CD14-positive monocyte (primary cell): ENCODE results near the gene ZFP57. TPM values are rescaled to one million over a fixed set of nuclear protein-coding genes. Genes with fewer than 3 reads are reported as not detected.

Source experiments
- DNase-seq, 3 donors: peaks; one replicate each; pipeline ENCODE4 v3.0.0-alpha.2; 2011 to 2022
- H2AFZ ChIP-seq: 2 replicates; pipeline ENCODE4 v1.6.0; 2012; ENCODE audit warnings: mild to moderate bottlenecking, low read depth, low read length, inconsistent platforms; ENCODE audit not compliant: insufficient read depth, poor library complexity, severe bottlenecking
- H3K27ac ChIP-seq, 2 donors: 1 replicate in 1 of 2; 2 replicates in 1 of 2; pipeline ENCODE4 v1.5.1; 2012 to 2013; ENCODE audit warnings: low read length in 2 of 2, control low read depth in 1 of 2, inconsistent platforms in 1 of 2, low read depth in 1 of 2, mild to moderate bottlenecking in 1 of 2
- H3K27me3 ChIP-seq, 2 donors: one replicate each; pipeline versions ENCODE4 v1.6.0 to v1.6.1; 2011 to 2013; ENCODE audit warnings: low read length in 2 of 2; ENCODE audit not compliant: control insufficient read depth in 2 of 2, insufficient read depth in 2 of 2
- H3K36me3 ChIP-seq, 2 donors: replicated peaks in 1 of 2; 1 replicate in 1 of 2; 2 replicates in 1 of 2; pipeline versions ENCODE4 v1.5.1 to v1.6.1; 2012 to 2013; ENCODE audit warnings: low read length in 2 of 2, control low read depth in 1 of 2, inconsistent platforms in 1 of 2, mild to moderate bottlenecking in 1 of 2; ENCODE audit not compliant: insufficient read depth in 2 of 2, control insufficient read depth in 1 of 2
- H3K4me1 ChIP-seq, 2 donors: 1 replicate in 1 of 2; 2 replicates in 1 of 2; pipeline versions ENCODE4 v1.5.1 to v1.6.1; 2012 to 2013; ENCODE audit warnings: low read length in 2 of 2, control low read depth in 1 of 2, inconsistent platforms in 1 of 2, mild to moderate bottlenecking in 1 of 2, moderate library complexity in 1 of 2; ENCODE audit not compliant: insufficient read depth in 2 of 2, control insufficient read depth in 1 of 2
- H3K4me2 ChIP-seq: replicated peaks from 2 replicates; pipeline ENCODE3; 2012; ENCODE audit warnings: low read length, moderate library complexity, mild to moderate bottlenecking; ENCODE audit not compliant: poor library complexity, severe bottlenecking; ENCODE audit errors: extremely low read depth
- H3K4me3 ChIP-seq, 3 experiments: fragments of 200-600 bp in 1 of 3; sonication (generic) in 1 of 3; replicated peaks in 1 of 3; 1 replicate in 2 of 3; 2 replicates in 1 of 3; pipeline ENCODE4 v1.5.1; 2011 to 2013; ENCODE audit warnings: low read length in 3 of 3, mild to moderate bottlenecking in 3 of 3, control low read depth in 2 of 3, low read depth in 2 of 3, inconsistent platforms in 1 of 3, moderate library complexity in 1 of 3
- H3K79me2 ChIP-seq: 2 replicates; pipeline ENCODE4 v1.6.0; 2012; ENCODE audit warnings: mild to moderate bottlenecking, control low read depth, inconsistent platforms, low read length, moderate library complexity; ENCODE audit not compliant: insufficient read depth
- H3K9ac ChIP-seq: 2 replicates; pipeline ENCODE4 v1.6.0; 2017; ENCODE audit warnings: low read length, mild to moderate bottlenecking; ENCODE audit not compliant: insufficient read depth, poor library complexity, severe bottlenecking
- H3K9me3 ChIP-seq, 2 donors: replicated peaks in 1 of 2; 1 replicate in 1 of 2; 2 replicates in 1 of 2; pipeline versions ENCODE4 v1.5.1 to v1.6.1; 2012 to 2013; ENCODE audit warnings: low read length in 2 of 2, control low read depth in 1 of 2; ENCODE audit not compliant: control insufficient read depth in 1 of 2, insufficient read depth in 1 of 2
- H4K20me1 ChIP-seq: 2 replicates; pipeline ENCODE4 v1.6.0; 2012; ENCODE audit warnings: mild to moderate bottlenecking, low read length, control low read depth, moderate library complexity; ENCODE audit not compliant: insufficient read depth
- H3K27ac Mint-ChIP-seq, 7 donors: one replicate each; pipeline ENCODE4 v1.8.0; 2020; ENCODE audit warnings: mild to moderate bottlenecking in 7 of 7, mixed read lengths in 7 of 7, moderate library complexity in 6 of 7, inconsistent platforms in 2 of 7
- H3K27me3 Mint-ChIP-seq, 3 donors: one replicate each; pipeline ENCODE4 v1.8.0; 2021 to 2022; ENCODE audit warnings: low read depth in 3 of 3, mild to moderate bottlenecking in 3 of 3, mixed read lengths in 3 of 3, moderate library complexity in 3 of 3, inconsistent platforms in 1 of 3
- H3K36me3 Mint-ChIP-seq, 2 donors: one replicate each; pipeline ENCODE4 v1.8.0; 2020; ENCODE audit warnings: mixed read lengths in 2 of 2, inconsistent platforms in 1 of 2, mild to moderate bottlenecking in 1 of 2
- H3K4me1 Mint-ChIP-seq: one replicate; pipeline ENCODE4 v1.8.0; 2020; ENCODE audit warnings: mild to moderate bottlenecking, mixed read lengths
- H3K4me3 Mint-ChIP-seq, 2 donors: one replicate each; pipeline ENCODE4 v1.8.0; 2020; ENCODE audit warnings: mild to moderate bottlenecking in 2 of 2, mixed read lengths in 2 of 2, moderate library complexity in 1 of 2
- H3K9me3 Mint-ChIP-seq, 7 donors: one replicate each; pipeline ENCODE4 v1.8.0; 2020 to 2022; ENCODE audit warnings: mixed read lengths in 7 of 7, mild to moderate bottlenecking in 6 of 7, moderate library complexity in 6 of 7, inconsistent platforms in 2 of 7
- WGBS: methylation state at CpG from one replicate; pipeline ENCODE4 v1.1.5; 2013; ENCODE audit warnings: missing lambda C conversion rate; ENCODE audit not compliant: insufficient coverage; 5-methylcytosine and 5-hydroxymethylcytosine counted together
- intact Hi-C, 2 donors: fragments of 100-400 bp; cut with micrococcal nuclease; formaldehyde crosslinking; loops; one replicate each; pipeline versions ENCODE4 v1.15.0 to v1.15.1; 2023
- polyA plus RNA-seq, 3 donors: library from polyadenylated mRNA; depleted of rRNA in 1 of 3; unstranded in 2 of 3; stranded (reverse) in 1 of 3; fragments of 300-500 nt in 2 of 3; fragments of >200 nt in 1 of 3; fragmentation: Illumina TruSeq in 2 of 3; gene quantifications; 1 replicate in 2 of 3; 2 replicates in 1 of 3; pipeline ENCODE4 v1.2.3, GENCODE V29; 2012 to 2021
- TF ChIP-seq, protein P1 (sequence below): fragments of 200-600 bp; IDR thresholded peaks from one replicate; pipeline ENCODE4 v1.8.0; 2022; ENCODE audit warnings: antibody characterized with exemption, mild to moderate bottlenecking

The ZFP57 gene
- polyA plus RNA-seq, 3 donors = 0.72 TPM; not detected in 2

GRCh38 chr6:29696147-29697125, 15.5 kb upstream of the ZFP57 start:
- Histone ChIP-seq H3K36me3 (no peaks in the 10 kb centered on the region), H3K9me3 (no peaks in the 10 kb centered on the region), H3K9ac (no peak overlapping the region), H3K4me3 (no peak overlapping the region), H3K27ac (no peak overlapping the region), H3K79me2 (no peaks in the 10 kb centered on the region), H4K20me1 (no peaks in the 10 kb centered on the region), H3K4me2 (no peak overlapping the region), H3K4me1 (no peaks in the 10 kb centered on the region), H2AFZ (no peak overlapping the region), H3K27me3 (no peaks in the 10 kb centered on the region)
- intact Hi-C loops = no loop called here
- H3K4me3 Mint-ChIP-seq = no peak overlapping the region
- TF ChIP-seq, protein P1, sequence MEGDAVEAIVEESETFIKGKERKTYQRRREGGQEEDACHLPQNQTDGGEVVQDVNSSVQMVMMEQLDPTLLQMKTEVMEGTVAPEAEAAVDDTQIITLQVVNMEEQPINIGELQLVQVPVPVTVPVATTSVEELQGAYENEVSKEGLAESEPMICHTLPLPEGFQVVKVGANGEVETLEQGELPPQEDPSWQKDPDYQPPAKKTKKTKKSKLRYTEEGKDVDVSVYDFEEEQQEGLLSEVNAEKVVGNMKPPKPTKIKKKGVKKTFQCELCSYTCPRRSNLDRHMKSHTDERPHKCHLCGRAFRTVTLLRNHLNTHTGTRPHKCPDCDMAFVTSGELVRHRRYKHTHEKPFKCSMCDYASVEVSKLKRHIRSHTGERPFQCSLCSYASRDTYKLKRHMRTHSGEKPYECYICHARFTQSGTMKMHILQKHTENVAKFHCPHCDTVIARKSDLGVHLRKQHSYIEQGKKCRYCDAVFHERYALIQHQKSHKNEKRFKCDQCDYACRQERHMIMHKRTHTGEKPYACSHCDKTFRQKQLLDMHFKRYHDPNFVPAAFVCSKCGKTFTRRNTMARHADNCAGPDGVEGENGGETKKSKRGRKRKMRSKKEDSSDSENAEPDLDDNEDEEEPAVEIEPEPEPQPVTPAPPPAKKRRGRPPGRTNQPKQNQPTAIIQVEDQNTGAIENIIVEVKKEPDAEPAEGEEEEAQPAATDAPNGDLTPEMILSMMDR = peak; percentile 26
- no peaks in the 10 kb centered on the region for H3K4me1 Mint-ChIP-seq
- no peak overlapping the region for H3K27ac Mint-ChIP-seq
- WGBS = 90% methylated on average over 2 of the region's 10 CpGs
- DNase-seq = no peak
- peaks cover 6 to 15% (median 8%) of the 10 kb centered on the region in 3 donors for H3K27me3 Mint-ChIP-seq
- no peaks in the 10 kb centered on the region for H3K36me3 Mint-ChIP-seq
- peaks cover 0 to 11% (median 9%) of the 10 kb centered on the region in 7 donors for H3K9me3 Mint-ChIP-seq

- H3K27ac Mint-ChIP-seq = no peak overlapping the region
- Histone ChIP-seq H3K79me2 (no peaks in the 10 kb centered on the region), H3K9ac (peak overlapping the region; percentile 17), H3K4me1 (no peaks in the 10 kb centered on the region), H4K20me1 (no peaks in the 10 kb centered on the region), H3K4me2 (no peak overlapping the region), H3K27ac (no peak overlapping the region), H3K27me3 (no peaks in the 10 kb centered on the region), H3K9me3 (no peaks in the 10 kb centered on the region), H3K4me3 (no peak overlapping the region), H2AFZ (no peak overlapping the region), H3K36me3 (no peaks in the 10 kb centered on the region)
- H3K27me3 Mint-ChIP-seq = peaks cover 0 to 12% (median 9%) of the 10 kb centered on the region in 3 donors
- H3K9me3 Mint-ChIP-seq = peaks cover 0 to 16% (median 9%) of the 10 kb centered on the region in 7 donors
- TF ChIP-seq, protein P1 = no peak
- H3K4me3 Mint-ChIP-seq = no peak overlapping the region
- no peaks in the 10 kb centered on the region for H3K4me1 Mint-ChIP-seq
- no peaks in the 10 kb centered on the region for H3K36me3 Mint-ChIP-seq
- intact Hi-C loops = no loop called here
- DNase-seq = no peak
- 0% methylated on average over 1 of the region's 3 CpGs for WGBS
Observed at GRCh38 chr6:29694637-29695036, 13.7 kb upstream of the ZFP57 start.
